MV-4-11 (cell line): ENCODE data around the gene KCNN4.

ENCODE experiments used
- DNase-seq: peaks from one replicate; lab custom pipeline; 2025; lab: John Stamatoyannopoulos, UW

KCNN4 gene

DNA sequence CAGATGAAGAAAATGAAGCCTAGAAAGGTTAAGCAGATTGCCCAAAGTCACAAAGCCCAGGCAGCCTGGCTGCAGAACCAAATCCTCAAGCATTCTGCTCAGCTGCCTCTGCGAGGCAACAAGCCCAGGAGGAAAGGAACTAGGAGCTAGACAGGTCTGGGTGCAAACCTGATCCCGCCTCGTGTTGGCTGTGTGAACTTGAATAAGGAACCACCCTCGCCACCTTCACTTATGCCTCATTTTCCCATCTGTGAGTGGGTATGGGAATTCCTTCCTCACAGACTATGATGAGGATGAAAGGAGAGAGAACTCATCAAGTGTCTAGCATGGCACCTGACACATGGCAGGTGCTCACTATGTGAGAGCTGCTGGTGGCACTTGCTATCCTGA, 32.6 kb downstream of the KCNN4 start:
- no peak for DNase-seq

DNA sequence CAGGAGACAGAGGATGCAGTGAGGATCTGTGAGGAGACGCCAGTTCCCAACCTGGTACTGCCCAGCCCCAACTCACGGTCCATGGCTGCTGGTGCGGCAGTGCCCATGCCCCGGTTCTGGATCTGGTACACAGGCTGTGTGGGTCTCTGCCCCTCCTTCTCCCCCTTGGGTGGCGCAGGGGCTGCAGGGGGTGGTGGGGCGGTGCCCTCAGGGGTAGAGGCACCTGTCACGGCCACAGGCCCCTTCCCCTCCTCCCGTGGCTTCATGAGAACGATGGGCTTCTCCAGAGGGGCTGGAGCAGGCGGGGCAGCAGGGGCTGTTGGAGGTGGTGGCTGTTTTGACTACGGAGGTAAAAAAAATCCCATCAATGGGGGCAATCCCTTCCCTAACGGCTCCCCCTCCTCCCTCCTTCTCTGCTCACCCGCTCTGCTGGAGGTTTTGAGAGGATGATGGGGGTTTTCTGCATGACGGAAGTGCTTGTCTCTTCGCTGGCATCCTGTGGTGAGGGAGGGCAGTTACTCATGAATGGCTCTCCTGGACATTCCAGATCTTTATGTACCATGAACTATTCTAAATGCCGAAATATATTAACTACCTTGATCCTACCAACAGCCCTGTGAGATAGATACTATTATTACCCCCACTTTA, 33.1 kb downstream of the KCNN4 start:
- no peak for DNase-seq

DNA sequence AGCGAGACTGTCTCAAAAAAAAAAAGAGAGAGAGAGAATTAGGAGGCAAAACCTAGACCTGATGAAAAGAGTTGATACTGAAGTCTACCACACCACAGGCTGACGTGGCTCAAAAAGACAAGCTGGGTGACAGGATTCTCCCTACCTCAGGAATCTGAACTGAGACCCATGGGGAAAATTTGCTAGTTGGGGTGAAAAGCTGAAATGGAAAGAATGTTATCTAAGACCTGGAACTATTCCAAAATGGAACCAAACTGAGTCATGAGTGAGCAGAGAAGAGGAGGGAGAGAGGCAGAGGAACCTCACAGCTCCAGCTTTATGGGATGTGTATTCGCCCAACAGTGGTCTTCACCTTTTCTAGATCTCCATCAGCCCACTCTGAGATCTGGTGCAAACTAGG, 37.7 kb downstream of the KCNN4 start:
- no peak for DNase-seq

DNA sequence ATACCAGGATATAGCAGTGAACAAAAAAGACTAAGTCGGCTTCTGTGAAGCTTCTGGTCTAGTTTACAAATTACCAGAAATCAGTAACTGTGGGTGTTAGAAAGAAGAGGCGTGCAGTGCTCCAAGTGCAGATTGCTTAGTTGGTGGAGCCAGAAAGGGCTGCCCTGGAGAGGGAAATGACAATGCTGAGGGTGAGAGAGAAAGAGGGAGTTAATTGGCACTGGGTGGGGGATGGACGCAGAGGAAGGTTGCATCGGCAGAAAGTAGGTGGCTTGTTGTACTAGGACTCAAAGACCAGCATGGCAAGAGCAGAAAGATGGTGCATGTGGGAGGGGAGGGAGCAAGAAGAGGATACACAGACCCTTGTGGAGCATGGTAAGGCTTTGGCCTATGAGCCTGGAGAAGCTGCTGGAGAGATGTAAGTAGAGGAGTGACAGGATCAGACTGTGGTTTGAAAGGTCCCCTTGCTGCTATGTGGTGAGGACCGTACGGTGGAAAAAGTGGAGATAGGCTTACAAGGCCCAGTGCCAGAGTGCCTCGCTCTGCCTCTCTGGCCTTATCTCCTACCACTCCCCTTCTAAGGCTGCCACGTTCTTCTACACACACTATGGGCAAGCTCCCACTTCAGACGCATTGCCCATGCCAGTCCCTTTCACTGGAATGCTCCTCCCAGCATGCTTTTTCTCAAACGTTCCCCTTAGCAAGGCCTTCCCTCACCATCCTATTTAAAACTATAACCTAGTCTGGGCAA, 39.5 kb downstream of the KCNN4 start:
- no peak for DNase-seq

DNA sequence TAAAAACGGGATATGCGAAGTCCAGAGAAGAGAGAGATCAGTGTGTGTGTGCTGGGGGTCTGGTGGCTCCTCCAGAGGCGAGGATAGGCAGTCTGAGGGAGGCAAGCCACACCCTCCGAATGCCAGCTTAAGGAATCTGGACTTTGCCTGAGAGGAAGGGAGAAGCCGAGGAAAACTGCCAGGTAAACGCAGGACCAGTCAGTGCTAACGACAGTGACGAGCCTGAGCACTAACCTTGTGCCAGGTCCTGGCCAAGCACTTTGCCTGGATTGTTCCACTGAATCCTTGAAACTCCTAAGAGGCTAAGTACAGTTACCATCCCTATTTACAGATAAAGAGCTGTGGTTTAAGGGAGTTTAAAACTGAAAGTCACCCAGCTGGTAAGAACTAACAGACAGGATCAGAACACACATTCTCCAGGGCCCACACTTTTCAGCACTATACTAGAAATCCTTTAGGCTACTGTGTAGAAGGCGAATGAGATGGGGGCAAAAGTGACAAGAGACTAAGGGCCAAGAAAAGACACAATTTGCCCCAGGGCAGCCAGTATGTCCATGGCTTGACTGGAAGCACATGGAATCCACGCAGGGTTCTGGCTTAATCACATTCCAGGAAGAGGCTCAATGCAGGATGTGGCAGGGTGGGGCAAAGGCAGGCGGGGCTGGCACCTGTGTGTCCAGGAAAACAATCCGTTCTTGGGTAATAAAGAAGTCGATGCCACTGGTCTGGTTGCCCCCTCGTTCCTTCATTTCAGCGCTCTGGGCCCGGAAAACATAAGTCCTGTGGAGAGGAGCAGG, 41.1 kb downstream of the KCNN4 start:
- no peak for DNase-seq

DNA sequence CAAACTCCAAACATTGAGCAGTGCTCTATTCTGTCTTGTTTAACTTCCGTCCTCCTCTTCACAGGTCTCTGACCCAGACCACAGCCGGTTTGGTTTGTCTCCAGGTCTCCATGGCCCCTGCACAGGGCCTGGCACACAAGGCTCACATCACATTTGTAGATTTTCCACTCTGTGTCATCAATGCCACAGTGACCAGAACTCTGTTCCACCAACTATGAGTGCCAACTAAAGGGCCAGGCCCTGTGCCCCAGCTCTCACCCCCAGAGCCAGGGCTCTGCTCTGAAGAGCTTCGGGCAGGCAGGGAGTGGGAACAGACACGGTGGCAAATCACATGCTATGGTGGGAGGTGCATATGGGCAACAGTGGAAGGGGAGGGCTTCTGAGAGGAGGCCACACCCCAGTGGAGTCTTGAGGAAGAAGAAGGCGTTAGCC, 42.0 kb downstream of the KCNN4 start:
- DNase-seq = no peak

DNA sequence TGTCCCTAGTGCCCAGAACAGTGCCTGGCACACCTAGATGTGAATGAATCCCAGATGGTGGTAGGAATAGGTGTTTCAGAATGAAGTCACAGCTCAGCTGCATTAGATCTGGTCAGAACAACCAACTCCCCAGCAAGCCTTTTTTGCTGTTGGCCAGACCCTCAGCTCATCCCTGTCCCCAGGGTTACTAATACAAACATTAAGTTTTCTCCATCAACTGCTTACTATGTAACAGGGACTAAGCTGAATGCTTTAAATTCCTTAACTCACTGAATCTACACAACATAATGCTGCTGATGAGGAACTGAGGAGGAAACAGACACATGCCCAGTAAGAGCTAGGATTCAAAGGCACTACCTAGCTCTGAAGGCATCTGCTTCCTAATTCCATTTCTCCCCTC, 44.8 kb downstream of the KCNN4 start:
- DNase-seq = no peak

DNA sequence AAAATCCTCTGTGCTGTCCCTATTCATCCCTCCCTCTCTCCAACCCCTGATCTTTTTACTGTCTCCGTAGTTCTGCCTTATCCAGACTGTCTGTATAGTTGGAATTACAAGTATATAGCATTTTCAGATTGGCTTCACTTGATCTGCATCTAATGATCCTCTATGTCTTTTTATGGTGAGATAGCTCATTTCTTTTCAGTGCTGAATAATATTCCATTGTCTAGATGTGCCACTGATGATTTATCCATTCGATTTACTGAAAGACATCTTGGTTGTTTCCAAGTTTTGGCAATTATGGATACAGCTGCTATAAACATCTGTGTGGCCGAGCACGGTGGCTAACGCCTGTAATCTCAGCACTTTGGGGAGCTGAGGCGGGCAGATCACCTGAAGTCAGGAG, 45.8 kb downstream of the KCNN4 start:
- no peak for DNase-seq

DNA sequence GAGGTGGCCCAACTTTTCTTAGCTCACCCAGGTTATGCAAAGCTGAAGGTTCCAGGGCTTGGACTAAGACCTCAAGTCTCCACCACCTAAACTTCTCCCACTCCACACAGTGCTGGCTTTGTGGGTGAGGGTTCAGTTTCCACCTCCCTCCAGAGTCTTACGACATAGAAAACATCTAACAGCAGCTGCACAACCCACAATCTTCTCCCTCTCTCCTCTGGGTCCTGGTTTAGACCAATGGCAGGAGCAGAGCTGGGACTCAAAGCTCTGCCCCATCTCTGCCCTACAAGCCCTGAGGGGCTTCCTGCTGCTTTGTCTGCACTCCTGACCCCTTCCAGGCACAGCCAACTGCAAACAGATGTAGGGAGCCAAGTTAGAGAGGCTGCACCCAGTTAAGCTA, 48.9 kb downstream of the KCNN4 start:
- peak; percentile 96 for DNase-seq

DNA sequence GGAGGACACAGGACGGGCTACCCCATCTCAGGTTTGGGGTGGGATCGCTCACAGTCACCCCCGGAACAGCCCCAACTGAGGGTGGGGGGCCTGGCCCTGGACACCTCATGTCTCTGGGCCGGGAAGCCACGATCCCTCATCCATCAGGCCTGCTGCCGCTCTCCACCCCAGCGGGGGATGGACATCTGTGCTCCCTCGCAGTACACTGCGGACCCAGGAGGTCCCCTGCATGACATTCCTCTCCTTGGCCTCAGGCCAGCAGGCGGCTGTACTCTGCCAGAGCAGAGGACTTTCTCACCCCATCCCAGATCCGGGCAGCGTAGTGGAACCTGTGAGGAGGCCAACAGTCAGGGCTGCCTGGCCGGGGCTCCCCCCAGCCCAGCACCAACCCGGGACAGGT, 49.4 kb downstream of the KCNN4 start:
- DNase-seq = no peak

DNA sequence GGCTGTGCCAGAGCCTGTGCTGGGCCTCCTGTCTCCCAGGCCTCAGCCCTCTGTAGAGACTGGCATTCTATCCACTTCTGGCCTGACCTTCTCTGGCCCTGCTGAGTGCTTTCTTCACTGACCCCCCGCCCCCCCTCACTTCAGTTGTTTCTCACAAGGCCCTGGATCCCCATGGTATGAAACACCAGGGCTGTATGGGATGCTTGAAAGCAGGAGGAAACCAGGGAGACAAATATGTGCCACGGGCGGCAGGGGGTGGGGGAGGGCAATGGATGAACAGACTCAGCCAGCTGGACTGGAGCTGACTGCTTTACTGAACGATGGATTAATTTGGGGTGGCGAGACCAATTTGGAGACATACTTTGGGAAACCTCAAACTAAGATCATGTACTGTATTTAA, 50.9 kb downstream of the KCNN4 start:
- no peak for DNase-seq

DNA sequence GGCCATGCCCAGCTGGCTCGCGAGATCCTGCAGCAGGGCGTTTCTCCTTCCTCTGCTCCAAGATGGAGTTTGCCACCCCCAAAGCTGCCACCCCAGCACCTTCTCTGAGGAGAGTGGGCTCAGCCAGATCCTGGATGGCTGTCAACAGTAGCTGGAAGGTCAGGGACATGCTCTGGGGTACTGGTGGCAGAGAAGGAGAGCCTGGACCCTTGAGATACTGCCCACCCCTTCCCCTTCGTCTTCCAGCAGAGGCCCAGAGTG, 53.2 kb downstream of the KCNN4 start:
- no peak for DNase-seq

DNA sequence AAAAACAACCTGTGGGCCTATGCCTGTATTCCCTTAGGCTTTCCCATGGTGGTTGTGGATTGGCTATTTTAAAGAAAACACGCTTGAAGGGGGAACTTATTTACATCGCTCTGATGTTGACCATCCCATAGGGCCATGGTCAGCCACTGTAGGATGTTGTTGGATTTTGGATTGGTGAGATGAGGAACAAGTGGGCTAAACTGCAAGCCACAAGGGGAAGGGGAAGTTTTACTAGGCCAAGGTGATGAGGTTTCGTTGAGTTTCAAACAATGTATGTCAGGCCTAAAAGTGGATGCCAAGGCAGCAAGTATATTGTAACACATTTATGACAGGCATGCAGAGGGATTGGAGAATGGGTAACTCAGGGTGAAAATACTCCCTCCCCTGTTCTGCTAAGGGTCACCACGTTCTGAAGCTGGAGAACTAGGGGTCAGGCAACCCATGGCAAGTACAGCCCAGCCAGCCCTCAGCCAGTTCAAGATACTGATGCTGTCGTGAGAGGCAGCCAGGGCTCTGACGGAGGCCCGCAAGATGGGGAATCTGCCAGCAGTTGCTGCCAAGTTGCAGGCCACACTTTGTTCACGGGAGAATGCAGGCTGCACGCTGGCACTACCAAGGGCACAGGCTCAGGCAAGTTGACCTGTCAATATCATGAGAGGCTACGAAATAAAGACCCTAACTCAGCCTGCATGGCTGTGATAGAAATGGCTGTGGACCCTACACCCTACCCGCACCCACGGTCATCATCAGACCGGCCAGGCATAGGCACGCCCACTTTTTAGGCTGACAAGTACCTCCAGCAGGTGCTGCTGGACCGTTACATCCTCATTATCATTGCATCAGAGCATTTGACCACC, 53.8 kb downstream of the KCNN4 start:
- DNase-seq = peak; percentile 91

DNA sequence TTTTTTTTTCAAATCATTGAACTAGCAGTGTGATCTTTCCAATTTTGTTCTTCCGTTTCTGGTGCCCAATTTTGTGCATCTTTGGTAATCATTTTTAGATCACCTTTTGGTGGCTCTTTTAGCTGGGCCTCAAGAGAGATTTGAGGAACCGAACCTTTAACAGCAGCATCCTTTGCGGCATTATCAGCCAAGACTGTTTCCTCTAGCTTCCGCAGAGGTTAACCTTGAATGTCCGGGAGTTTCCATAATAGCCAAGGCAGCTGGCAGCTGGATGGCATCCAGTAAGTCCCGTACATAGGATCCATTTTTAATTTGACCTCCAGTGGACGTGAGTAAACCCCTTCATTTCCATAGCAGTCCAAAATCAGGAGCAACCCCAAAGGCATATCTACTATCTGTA, 55.3 kb downstream of the KCNN4 start:
- peak; percentile 98 for DNase-seq

DNA sequence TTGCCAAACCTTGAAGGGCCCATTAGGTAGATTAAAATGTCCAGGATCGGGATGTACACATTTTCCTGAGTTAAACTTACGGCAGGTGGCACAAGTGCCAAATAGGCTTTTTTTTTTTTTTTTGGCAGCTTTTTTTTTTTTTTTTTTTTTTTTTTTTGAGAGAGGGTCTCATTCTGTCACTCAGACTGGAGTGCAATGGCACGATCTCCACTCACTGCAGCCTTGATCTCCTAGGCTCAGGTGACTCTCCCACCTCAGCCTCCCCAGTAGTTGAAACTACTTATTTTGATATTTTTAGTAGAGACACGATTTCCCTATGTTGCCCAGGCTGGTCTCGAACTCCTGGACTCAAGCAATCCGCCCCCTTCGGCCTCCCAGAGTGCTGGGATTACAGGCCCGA, 55.9 kb downstream of the KCNN4 start:
- no peak for DNase-seq

DNA sequence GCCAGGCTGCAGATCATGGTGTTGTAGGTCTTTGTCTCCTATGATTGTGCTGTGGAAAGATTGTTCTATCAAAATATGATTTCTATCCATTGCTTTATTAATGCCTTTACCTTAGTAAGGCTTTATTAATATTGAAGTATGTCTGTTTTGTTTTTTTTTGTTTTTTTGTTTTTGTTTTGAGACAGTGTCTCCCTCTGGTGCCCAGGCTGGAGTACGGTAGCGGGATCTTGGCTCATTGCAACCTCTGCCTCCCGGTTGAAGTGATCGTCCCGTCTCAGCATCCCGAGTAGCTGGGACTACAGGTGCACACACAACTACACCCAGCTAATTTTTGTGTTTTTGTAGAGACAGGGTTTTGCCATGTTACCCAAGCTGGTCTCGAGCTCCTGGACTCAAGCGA, 57.2 kb downstream of the KCNN4 start:
- no peak for DNase-seq

DNA sequence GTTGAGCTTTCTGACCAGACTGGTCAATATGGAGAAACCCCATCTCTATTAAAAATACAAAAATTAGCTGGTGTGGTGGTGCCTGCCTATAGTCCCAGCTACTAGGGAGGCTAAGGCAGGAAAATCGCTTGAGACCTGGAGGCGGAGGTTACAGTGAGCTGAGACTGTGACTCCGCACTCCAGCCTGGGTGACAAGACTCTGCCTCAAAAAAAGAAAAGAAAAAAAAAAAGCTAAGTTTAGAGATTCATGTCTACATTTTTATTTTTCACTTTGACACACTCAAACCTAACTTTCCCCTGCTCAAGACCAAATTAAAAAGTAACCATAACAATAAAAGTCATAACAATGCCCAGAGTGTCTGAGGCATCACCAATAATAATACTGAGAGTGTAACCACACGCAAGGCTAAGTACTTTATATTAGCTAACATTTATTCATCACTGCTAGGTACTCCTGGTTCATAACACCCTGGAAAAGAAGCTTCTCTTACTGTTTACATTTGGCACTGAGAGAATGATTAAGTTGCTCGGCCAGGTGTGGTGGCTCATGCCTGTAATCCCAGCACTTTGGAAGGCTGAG, 59.2 kb downstream of the KCNN4 start:
- no peak for DNase-seq

DNA sequence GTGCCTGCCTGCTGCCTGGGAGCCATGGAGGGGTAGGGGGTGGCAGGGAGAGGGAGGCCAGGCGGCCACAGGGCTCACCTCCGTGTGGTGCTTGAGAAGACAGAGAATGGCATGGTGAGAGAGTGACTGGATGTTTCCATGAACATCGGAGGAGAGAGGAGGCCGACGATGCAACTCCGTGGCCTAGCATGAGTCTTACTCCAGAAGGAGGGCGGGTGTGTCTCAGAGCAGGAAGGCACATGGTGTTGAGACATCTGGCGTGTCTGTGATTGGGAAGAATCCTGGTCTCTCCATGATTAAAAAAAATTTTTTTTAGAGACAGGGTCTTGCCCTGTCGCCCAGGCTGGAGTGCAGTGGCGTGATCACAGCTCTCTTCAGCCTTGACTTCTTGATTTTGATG, 59.8 kb downstream of the KCNN4 start:
- peak; percentile 34 for DNase-seq

DNA sequence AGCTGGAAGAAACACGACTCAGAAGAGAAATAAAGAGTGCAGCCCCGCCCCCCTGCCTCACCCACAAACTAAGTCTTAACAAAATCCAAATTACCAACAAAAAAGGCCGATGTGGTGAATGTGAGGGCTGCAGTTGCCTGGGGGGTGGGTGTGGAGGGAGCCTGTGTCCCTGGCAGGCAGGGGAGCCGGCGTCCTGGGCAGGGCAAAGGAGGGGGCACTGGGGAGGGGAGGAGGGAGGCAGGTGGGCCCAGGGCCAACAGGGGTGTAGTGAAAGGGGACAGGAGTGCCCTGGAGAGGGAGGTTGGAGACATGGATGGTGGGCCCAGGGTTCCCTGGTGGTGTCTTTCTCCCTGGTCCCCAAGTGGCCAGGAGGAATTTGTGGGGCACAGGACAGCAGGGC, 60.9 kb downstream of the KCNN4 start:
- DNase-seq = no peak

DNA sequence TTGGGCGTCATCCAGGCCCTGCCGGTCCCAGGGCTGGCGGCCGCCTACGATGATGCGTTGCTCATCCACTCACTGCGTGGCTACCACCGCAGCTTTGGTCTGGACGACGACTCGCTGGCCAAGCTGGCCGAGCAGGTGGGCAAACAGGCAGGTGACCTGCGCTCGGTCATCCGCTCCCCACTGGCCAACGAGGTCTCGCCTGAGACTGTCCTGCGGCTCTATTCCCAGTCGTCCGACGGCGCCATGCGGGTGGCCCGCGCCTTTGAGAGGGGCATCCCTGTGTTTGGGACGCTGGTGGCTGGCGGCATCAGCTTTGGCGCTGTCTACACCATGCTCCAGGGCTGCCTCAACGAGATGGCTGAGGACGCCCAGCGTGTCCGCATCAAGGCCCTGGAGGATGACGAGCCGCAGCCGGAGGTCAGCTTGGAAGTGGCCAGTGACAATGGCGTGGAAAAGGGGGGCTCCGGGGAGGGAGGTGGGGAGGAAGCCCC, 61.4 kb downstream of the KCNN4 start:
- no peak for DNase-seq

DNA sequence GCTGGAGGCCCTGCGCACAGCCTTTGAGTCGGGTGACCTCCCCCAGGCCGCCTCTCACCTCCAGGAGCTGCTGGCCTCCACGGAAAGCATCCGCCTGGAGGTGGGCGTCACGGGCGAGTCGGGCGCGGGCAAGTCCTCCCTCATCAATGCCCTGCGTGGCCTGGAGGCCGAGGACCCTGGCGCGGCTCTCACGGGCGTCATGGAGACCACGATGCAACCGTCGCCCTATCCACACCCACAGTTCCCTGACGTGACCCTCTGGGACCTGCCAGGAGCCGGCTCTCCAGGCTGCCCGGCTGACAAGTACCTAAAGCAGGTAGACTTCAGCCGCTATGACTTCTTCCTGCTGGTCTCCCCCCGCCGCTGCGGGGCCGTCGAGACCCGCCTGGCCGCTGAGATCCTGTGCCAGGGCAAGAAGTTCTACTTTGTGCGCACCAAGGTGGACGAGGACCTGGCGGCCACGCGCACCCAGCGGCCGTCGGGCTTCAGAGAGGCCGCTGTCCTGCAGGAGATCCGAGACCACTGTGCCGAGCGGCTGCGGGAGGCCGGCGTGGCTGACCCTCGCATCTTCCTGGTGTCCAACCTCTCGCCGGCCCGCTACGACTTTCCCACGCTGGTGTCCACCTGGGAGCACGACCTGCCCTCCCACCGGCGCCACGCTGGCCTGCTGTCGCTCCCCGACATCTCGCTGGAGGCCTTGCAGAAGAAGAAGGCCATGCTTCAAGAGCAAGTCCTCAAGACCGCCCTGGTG, 62.0 kb downstream of the KCNN4 start:
- no peak for DNase-seq
